SK-N-SH (cell line): ENCODE results near the gene FLOT1.
"Not testable (repeated sequence)": the region's sequence is repeated elsewhere in the genome, so short reads cannot be mapped to it uniquely, and the experiment has no call there.

Experiments used
- FOXJ3 ChIP-seq: sonication (generic); formaldehyde crosslinking; IDR thresholded peaks from 2 replicates; pipeline ENCODE4 v1.5.1; 2020; ENCODE audit warnings: mild to moderate bottlenecking, missing genetic modification reagents
- GABPA ChIP-seq: IDR thresholded peaks from 2 replicates; pipeline ENCODE4 v1.4.0; 2012; ENCODE audit warnings: low read depth, mild to moderate bottlenecking
- POLR2AphosphoS5 ChIP-seq: IDR thresholded peaks from 2 replicates; pipeline ENCODE4 v1.6.1; 2012; ENCODE audit warnings: low read depth, low read length
- RAD21 ChIP-seq: IDR thresholded peaks from 2 replicates; pipeline ENCODE4 v1.6.1; 2012; ENCODE audit warnings: mild to moderate bottlenecking, low read length
- TAF1 ChIP-seq: IDR thresholded peaks from 2 replicates; pipeline ENCODE4 v1.6.1; 2012; ENCODE audit warnings: low read depth, mild to moderate bottlenecking, low read length, moderate library complexity, borderline replicate concordance
- TF ChIP-seq, protein P1 (sequence below): IDR thresholded peaks from 2 replicates; pipeline ENCODE4 v1.6.1; 2012; ENCODE audit warnings: mild to moderate bottlenecking, low read depth, low read length, moderate library complexity
- TF ChIP-seq, protein P2 (sequence below): IDR thresholded peaks from 2 replicates; pipeline ENCODE4 v1.4.0; 2012; ENCODE audit warnings: low read depth

DNA sequence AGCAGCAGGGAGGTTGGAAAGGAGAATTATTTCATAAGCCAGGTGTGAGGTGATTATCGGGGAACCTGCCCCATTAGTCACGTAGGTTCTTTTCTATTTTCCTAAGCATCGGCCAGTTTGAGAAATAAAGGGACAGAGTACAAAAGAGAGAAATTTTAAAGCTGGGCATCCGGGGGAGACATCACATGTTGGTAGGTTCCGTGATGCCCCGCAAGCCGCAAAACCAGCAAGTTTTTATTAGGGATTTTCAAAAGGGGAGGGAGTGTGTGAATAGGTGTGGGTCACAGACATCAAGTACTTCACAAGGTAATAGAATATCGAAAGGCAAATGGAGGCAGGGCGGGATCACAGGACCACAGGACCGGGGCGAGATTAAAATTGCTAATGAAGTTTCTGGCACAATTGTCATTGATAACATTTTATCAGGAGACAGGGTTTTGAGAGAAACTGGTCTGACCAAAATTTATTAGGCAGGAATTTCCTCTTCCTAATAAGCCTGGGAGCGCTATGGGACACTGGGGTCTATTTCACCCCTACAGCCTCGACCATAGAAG is 22.1 kb upstream of the FLOT1 start:
- TF ChIP-seq FOXJ3, RAD21, POLR2AphosphoS5, GABPA, TAF1: not testable (repeated sequence)
- TF ChIP-seq, protein P1, sequence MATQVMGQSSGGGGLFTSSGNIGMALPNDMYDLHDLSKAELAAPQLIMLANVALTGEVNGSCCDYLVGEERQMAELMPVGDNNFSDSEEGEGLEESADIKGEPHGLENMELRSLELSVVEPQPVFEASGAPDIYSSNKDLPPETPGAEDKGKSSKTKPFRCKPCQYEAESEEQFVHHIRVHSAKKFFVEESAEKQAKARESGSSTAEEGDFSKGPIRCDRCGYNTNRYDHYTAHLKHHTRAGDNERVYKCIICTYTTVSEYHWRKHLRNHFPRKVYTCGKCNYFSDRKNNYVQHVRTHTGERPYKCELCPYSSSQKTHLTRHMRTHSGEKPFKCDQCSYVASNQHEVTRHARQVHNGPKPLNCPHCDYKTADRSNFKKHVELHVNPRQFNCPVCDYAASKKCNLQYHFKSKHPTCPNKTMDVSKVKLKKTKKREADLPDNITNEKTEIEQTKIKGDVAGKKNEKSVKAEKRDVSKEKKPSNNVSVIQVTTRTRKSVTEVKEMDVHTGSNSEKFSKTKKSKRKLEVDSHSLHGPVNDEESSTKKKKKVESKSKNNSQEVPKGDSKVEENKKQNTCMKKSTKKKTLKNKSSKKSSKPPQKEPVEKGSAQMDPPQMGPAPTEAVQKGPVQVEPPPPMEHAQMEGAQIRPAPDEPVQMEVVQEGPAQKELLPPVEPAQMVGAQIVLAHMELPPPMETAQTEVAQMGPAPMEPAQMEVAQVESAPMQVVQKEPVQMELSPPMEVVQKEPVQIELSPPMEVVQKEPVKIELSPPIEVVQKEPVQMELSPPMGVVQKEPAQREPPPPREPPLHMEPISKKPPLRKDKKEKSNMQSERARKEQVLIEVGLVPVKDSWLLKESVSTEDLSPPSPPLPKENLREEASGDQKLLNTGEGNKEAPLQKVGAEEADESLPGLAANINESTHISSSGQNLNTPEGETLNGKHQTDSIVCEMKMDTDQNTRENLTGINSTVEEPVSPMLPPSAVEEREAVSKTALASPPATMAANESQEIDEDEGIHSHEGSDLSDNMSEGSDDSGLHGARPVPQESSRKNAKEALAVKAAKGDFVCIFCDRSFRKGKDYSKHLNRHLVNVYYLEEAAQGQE, result not testable (repeated sequence)
- TF ChIP-seq, protein P2, sequence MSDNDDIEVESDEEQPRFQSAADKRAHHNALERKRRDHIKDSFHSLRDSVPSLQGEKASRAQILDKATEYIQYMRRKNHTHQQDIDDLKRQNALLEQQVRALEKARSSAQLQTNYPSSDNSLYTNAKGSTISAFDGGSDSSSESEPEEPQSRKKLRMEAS, result not testable (repeated sequence)
